Stimulated activated CD4-positive, alpha-beta T cell treated with anti-CD3 and anti-CD28 coated beads, TNF-alpha, amount 100 ng/mL, for 1 hour (primary cell): Measurements from ENCODE around the gene RSPRY1.
"Not testable (repeated sequence)": the region's sequence is repeated elsewhere in the genome, so short reads cannot be mapped to it uniquely, and the experiment has no call there.

Source experiments
- DNase-seq, 3 donors: peaks; one replicate each; pipeline ENCODE4 v3.0.0-alpha.2; 2020; ENCODE audit warnings: low read depth in 3 of 3, low spot score in 1 of 3

RSPRY1 gene

GRCh38 chr16:57252148-57252721 is 66.1 kb downstream of the RSPRY1 start:
- no peak for DNase-seq

GRCh38 chr16:57253466-57253865 is 67.3 kb downstream of the RSPRY1 start:
- DNase-seq, result no peak

GRCh38 chr16:57255686-57256415 is 69.7 kb downstream of the RSPRY1 start:
- DNase-seq, result no peak

DNA sequence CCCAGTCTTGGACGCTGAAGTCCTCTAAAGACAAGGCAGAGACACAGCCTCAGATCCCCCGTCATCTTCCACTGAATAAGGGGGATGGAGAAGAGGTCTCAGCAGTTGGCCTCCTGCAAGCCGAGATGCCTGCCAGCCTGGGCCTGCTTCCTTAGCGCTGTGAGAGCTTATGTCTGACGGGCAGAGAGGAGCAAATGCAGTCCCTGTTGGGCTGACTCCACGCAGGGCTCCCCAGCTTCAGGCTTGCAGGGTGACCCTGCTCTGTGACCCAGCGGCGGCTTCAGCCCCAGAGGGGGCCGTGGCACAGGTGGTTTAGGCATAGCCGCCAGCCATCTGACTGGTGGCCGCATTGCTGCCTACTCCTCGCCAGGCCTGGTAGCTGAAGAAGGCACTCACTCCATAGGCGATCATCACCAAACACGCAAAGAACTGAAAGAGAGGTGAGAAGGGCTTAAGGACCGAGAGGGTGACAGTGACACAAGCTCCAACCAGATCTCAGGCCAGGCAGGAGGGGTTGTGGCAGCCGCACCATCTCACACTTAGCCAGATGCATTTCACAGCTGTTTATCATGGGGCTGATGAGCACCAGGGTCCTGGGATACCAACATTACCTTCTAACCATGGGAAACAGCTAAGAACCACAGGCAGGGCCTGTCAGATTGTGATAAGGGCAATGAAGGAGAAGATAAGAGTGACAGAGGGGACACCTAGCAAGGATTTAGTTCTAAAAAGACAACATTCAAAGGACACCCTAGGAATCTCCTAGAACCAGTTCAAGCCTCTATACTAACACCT is 70.7 kb downstream of the RSPRY1 start:
- DNase-seq, result no peak

GRCh38 chr16:57257455-57258070 is 71.4 kb downstream of the RSPRY1 start:
- DNase-seq, result no peak

DNA sequence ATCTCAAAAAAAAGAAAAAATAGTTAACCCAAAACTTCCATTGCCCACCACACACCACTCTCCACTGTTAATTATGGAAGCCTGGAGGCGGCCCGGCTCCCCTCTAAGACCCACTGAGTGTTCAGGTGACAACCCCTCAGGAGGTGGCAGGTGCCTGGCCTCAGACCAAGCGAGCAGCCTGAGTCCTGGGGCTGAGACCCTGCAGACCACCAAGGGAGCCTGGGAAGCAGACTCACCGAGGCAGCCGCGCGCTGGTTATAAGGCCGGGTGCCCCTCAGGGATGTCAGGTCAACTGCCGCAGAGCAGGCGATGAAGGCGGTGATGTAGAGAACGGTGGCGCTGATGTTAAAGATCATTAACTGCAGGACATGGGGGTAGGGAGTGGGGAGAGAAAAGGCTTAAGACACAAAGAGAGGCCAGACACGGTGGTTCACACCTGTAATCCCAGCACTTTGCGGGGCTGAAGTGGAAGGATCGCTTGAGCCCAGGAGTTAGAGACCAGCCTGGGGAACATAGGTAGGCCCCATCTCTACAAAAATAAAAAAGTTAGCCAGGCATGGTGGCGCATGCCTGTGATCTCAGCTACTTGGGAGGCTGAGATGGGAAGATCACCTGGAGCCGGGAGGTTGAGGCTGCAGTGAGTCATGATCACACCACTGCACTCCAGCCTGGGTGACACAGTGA is 72.2 kb downstream of the RSPRY1 start:
- DNase-seq, result no peak

- DNase-seq, result no peak
These were observed 72.9 kb downstream of the RSPRY1 start for GRCh38 chr16:57258910-57259475.

DNA sequence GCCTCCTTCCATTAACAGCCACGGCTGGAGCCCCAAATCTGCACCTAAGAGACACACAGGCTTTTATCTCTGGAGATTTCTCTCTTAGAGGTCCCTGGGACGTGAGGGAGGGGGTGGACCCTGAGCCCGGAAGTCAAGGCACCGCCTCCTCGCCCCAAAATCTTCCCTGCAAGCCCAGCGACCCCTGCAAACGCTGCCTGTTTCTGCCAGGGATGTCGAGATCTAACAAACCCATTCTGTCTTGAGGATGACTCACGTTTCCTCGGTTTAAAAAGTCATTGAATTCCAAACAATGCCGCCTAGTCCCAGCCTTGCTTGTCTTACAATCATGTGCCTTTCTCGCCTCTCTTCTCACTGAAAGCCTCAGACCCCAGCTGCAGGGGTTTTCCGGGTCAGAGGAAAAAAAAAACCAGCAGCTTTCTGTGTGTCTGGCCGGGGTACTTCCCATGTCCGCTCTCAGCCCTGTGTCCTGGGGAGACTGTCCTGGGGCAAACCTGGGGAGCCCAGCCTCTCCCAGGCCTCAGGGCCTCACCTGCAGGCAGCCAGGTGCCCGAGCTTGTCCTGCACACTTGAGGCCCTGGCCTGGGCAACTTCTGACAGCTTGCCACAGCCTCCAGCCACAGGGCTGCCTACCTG is 74.3 kb downstream of the RSPRY1 start:
- DNase-seq, result no peak

DNA sequence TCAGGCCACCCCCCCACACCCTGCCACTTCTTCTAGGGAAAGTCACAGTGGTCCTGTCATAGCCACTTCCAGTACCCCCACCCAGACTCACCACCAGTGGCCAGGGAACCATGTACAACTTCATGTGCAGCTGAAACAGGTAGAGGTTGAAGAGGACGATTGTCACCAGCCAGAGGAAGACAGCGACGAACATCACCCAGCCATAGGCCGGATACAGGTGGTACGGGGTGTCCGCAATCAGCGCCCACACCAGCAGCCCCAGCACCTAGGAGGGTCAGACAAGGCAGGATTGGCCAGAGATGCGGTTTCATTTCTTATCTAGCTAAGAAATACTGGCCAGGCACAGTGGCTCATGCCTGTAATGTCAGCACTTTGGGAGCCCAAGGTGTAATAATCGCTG is 75.7 kb downstream of the RSPRY1 start:
- no peak for DNase-seq

GRCh38 chr16:57262841-57263540 is 76.9 kb downstream of the RSPRY1 start:
- DNase-seq, result no peak

- no peak for DNase-seq
These were observed 77.6 kb downstream of the RSPRY1 start for GRCh38 chr16:57263541-57264351.

DNA sequence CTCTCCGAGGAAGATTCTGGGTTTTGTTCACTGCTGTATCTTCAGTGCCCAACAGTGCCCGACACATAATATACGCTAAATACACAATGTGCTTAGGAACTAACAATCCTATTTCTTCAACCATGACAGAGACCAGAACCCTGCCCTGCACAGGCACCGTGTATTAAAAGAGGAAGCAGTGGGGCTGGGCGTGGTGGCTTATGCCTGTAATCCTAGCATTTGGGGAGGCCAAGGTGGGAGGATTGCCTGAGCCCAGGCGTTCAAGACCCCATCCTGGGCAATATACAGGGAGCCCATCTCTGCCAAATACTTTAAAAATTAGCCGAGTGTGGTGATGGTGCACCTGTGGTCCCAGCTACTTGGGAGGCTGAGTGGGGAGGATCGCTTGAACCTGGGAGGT is 78.3 kb downstream of the RSPRY1 start:
- no peak for DNase-seq

DNA sequence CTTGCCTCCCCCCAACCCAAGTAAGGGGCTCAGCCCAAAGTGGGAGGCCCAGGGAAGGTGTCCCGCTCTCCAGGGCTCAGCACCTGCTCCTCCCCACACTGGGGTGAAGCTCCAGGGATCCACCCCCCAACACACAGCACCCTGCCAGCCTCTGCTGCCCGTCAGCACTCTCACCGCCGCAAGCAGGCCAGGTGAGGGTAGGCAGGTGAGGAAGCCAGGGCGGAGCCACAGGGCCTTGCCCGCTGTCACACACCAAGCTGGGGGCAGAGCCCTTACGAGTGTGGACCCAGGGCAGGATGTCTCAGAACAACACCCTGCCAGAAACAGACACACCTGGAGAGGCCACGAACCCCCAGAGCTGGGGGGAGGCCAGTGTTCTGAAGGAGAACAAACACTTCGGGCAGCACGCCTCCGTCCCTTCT is 78.8 kb downstream of the RSPRY1 start:
- DNase-seq, result no peak

GRCh38 chr16:57265850-57266530 is 79.9 kb downstream of the RSPRY1 start:
- no peak for DNase-seq

GRCh38 chr16:57266531-57267260 is 80.6 kb downstream of the RSPRY1 start:
- DNase-seq, result peak in 1 of 3 donors; percentile 8

- not testable (repeated sequence) for DNase-seq
These were observed 81.2 kb downstream of the RSPRY1 start for GRCh38 chr16:57267343-57267742.
